Measurements from ENCODE around the gene ASB10.

ASB10 gene

DNA sequence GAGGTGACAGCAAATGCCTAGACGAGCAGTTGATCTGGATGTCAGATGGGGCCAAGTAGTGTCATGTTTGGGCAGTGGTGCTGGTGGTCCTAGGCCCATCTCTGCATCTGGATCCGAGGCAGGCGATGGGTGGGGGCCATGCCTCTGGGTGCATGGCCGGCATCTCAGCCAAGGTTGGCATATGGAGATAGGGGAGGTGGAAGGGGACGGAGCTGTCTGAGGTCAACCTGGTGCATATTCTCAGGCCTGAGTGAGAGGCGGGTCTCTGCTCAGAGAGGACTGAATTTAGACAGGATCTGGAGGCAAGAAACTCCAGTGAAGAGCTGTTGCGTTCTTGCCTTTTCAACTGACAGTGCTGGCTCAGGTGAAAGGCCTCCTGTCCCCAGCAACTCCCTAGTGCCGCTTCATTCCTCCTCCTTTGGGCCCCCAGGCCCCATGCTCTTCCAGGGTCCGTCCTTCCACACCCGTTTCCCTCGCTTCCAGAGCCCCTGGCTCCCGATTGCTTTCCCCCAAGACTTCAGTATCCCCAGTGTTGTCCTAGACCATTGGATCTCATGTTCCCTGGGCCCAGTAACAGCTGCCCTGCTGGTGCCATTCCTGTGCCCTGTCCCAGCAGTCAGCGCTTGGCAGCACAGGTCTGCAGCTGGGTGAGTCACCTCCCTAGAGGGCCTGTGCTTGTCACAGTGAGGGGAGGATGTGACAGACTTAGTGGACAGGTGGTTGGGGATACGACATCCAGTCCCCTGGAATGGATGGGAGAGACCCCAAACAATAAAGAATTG, 52.1 kb downstream of the ASB10 start:
- DNase-seq = no peak

DNA sequence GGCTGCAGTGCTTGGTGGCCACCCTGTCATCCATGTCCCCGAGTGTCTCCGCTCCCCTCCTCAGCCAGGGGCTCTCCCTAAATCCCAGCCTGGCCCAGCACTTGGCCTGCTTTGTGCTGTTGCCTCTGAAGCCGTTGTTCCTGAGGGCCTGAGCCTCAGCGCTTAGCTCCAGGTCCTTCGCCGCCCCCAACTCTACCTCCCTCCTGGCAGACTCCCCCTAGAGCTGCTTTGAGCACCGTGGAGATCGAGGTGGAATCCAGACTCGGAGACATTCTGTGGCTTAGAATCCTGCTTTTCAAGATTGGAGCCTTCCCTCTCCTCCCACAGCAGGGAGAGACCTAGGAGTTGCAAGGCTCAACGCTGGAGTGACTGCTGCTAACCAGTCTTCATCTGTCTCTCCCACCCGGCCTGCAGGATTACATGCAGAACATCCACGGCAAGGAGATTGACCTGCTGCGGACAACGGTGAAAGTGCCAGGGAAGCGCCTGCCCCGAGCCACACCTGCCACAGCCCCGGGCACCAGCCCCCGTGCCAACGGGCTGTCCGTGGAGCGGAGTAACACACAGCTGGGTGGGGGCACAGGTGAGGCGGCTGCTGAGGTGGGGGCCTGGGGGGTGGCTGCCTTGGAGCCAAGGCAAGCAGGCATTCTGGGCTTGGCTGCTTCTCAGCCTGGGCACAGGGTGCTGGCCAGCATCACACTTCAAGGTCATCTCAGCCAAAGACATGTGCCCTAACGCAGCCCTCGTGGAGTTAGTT, 52.9 kb downstream of the ASB10 start:
- DNase-seq = no peak

DNA sequence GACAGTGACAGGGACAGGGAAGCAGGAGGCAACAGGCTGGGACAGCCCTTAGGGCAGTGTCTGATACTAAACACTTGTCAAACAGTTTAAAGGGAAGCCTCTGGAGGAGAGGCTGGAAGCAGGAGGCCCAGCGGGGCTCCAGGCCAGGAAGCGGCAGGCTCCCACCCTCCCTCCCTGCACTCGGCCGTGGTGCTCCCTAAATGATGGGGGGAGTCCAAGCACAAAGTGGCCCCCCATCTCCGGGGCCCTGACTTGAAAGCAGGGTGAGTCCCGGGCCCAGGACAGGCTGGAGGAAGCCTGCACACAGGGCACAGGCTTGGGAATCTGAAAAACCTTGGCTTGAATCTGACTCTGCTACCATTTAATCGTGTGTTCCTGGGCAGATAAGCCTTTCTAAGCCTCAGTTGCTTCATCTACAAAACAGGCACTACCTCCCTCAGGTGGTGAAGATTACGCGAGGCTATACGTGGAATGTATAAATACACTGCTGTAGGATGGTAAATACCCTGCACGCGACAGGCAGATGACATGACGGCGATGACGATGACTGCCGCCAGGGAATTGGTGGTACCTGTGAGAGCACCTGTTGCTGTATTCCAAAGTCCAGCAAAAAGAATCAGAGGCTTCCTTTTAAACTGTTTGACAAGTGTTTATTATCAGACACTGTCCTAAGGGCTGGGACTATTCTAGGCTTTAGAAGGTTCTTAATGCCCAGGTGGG, 53.6 kb downstream of the ASB10 start:
- DNase-seq = no peak

DNA sequence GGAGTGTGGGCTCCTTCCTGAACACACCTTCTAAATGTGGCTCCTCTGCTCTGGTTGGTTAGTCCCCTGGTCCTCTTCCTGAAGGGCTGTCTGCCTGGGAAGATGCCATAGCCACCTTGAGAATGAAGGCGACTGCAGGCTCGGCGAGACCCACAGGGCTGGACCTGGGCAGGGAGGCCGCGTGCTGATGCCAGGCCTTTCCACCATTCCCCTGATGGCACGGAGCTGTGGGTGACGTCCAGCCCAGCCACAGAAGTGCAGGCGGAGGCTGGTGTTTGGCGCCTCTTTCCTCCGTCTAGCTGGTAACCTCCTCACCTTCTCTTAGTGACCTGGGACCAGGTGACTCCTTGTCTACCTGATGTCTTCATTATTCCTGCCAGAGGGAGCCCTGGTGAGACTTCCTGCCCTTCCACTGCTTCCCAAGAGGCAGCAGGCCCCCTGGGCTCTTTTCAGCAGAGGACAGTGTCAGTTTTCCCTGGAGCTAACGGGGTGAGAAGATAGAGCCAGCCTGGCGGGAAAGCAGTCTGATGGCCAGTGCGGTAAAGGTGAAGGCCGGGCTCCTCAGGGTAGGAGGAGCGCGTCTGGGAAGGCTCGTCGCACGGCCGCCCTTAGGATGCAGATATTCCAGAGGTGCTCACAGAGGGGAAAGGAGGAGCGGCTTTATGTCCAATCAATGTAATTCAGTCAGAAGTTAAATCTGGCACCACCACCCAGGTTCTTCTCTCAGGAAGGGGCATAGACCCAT, 54.4 kb downstream of the ASB10 start:
- no peak for DNase-seq

DNA sequence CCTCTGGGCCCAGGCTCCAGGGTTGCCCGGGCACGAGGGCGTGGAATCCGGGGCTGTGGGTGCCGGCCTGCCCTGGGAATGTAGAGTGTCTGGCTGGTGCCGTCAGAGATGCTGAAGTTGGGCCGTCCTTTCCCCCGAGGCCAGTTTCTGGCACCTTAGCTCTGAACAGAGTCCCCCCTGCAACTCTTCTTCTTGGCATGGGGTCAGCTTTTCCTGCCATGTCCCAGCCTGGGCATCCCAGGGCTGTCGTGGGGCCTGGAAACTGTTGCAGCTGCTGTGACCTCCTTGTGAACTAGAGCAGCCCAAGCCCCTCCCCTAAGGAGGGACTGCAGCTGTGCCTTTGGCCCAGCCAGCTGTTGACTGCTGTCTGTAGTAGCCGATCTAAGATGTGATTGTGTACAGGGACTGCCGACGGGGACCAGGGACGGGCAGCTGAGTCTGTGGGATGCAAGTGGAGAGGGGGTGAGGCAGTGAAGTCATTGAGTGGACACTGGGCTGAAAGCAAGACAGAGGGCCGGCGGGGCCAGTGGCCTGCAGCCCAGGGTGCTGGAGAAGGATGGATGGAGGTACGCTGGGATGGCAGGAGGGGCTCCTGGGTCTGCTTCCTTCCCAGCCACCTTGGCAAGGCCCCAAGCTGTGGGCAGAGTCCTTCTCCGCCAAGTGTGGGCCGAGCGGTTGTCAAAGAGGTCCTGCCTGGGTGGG, 55.3 kb downstream of the ASB10 start:
- DNase-seq = no peak

DNA sequence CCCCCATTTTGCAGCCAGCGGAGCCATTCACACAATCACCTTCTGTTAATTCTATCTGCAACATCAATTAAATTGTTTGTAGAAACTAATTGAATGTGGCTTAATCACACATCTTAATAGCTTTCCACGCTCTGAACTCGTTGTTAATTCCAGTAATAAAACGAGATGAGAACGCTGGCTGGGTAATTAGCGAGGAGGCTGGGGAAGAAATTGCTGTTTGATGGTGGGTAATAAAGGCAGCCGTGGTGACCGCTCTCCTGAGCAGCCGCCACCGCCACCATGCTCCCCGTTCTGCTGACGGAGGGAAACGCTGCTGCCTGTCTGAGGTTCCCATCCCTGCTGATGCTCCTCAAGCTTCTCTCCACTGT, 55.8 kb downstream of the ASB10 start:
- no peak for DNase-seq

DNA sequence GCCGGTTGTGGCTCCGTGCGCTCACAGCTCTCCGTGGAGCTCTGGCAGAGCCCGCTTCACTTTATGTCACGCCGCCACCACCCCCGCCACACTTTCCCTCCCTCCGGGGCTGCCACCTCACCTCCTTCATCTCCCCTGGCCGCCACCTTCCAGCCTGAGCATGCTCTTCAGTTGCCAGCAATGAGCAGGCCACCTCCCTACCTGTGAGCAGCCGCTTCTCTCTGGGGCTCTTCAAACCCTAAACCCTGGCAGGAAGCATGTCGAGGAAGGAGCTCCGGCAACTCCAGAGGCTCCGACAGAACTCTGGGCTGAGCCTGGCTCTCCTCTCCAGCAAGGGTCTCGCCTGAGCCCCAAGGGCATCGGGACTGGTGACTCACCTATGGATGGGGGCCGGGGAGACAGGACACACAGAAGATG, 56.3 kb downstream of the ASB10 start:
- DNase-seq = no peak

DNA sequence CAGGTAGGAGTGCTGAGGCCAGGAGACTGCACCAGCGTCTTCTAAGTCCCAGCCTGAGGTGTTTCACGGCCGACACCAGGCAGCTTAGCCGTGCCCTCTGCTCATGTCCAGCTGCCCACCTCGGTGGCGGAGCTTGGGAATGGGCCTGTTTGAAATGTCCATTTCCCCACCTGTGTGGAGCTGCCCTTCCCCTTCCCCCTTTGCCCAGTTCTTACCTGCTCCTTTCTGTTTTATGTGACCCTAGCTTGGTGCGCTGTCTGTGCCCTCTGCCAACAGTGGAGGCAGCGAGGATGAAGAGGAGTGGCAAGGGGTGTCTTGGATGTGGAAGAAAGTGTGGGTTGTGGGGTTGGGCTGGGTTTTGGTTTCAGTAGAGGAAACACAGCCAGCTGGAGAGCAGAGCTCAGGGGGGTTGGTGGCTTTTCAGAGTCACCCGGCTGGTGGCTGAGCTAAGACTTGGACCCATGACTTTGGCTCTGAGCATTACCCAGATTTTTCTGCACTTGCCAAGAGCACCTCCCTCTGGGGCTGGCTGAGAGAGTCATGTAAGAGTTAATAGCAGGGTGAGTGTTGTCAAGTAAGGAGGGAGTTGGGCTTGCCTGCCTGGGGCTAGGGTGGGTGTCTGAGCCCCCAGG, 57.0 kb downstream of the ASB10 start:
- DNase-seq = no peak

DNA sequence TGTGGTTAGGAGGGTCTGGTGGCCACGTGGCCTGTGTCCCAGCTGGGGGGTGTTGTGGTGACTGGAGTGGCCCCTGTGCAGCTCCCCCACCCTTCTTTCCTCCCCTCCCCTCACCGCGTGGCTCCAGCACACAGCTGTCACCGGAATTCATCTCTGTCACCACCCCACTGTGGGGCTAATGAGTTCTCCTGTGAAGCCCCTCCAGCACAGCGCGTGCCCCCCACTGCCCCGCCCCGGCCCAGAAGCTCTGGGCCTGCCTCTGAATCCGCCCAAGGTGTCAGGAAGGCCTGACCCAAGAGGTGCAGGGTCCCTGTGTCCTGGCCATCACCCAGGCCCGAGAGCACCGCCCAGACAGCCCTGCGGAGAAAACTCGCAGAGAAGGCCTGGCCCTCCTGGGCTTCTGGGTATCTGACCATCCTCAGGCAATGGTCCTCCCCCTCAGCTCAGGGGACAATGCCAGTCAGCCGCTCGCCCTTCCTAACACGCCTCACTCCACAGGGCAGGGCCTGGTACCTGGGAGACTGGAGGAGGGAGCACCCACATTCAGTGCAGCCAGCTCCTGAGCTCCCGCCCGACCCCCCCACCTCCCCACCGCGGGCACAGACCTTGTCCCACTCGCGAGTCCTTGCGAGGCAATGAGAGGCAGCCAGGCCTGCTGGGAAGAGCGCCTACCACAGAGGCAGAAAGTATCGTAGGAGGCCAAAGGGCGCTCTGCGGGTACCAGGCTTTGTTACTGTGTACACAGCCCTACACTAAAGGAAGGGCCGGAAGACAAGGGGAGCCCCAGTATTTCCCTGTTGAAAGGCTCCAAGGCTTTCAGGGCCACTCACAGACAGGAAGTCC, 57.7 kb downstream of the ASB10 start:
- no peak for DNase-seq

DNA sequence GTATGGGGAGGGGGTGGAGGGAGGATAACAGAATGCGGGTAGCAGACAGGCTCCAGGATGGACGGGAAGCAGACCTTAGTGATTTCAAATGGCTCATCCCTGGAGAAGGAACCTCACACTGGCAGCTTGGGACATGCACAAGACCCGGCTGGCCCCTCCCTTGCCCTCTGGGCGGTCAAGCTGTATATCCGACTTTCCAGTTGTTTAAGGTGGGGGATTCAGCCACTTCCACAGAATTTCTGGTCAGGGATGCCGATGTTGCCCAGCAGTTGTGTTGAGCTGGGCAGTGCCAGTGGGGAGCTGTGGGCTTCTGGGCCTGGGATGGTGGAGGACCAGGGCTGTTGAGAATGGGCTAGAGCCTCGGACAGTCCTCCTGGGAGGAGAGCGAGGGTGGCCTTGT, 58.3 kb downstream of the ASB10 start:
- DNase-seq = no peak

DNA sequence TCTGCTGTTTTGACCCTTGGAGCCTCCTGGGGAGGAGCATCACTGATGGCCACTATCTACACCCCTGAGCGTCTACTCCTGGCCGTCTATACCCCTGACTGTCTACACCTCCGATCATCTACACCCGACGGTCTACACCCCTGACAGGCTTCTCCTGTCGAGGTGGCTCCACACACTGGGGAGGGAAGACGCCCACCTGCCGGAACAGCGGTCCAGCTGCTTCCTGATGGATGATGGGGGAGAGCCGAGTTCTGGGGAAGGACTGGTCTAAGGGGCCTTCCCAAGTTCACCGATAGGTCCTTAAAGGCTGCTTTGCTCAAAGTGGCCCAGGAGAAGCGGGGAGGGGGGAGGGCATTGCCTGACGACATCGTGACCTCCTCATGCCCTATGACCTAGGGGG, 58.9 kb downstream of the ASB10 start:
- no peak for DNase-seq

DNA sequence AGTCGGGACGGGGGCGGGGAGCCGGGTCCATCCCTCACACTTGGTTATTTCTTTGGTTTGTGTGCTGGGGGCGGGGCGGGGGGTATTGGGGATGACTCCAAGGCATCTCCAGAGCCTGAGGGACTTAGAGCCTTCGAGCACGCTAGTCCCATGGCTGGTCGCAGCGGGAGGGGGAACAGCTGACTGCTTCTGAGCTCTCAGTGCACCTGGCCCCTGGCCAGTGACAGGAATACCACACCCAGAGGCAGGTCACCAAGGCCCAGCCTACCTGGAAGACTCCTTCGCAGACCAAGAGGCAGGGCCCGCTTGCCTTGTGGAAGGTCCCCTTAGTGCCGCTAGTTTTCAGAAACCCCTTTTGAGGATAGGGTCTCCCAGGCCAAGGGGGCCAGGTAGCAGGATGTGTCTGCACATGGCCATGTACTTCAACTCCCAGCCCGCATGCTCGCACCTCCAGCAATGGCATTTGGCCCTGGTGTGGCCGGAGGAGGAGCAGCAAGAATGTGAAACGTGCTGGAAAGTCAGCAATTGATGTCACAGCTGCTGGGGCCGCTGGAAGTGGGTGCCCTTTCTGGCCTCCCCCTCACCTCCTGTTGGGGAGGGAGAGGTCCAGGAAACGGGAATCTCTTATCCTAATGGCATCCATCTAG, 60.4 kb downstream of the ASB10 start:
- DNase-seq = no peak

DNA sequence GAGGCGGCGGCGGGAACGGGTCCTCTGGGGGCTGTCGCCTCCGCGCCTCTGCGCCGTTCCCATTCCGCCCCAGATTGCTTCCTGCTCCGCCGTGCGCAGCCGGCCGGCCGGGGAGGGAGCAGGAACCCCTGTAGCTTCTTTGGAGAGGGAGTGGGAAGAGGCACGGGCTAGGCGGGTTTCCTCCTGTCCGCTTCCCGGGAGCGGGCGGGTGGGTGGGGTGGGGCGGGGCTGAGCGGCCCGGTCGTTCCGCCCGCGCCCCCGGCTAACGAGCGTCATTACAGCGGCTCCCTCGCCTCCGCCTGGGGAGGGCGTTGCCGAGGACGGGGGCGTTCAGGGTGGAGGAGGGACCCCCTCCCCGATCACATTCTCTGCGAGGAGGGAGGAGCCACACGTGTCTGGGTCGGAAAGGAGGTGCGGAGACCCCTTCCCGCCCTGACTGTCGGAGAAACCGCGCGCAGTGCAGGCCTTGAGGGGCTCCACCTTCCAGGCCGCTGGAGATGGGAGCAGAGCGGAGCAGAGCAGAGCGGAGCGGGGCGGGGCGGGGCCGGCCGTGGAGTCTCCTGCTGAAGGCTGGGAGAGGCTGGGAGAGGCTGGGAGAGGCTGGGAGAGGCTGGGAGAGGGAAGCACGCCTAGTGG, 61.1 kb downstream of the ASB10 start:
- no peak for DNase-seq

Data from activated T-cell treated with anti-CD3 and anti-CD28 coated beads, Interleukin-2, amount 50 U/mL, for 48 hours (primary cell).